Breast epithelium (tissue), 3 donors: ENCODE results near the gene RBPJ.

ENCODE experiments used
- POLR2A ChIP-seq: fragments of 450-650 bp; IDR thresholded peaks from one replicate; pipeline ENCODE4 v1.6.1; 2016; ENCODE audit warnings: antibody characterized with exemption, mild to moderate bottlenecking, moderate library complexity
- TF ChIP-seq, protein P1 (sequence below), 3 donors: fragments of 450-650 bp; IDR thresholded peaks; one replicate each; pipeline ENCODE4 v1.5.1; 2016 to 2017; ENCODE audit warnings: antibody characterized with exemption in 3 of 3, mild to moderate bottlenecking in 3 of 3, moderate library complexity in 3 of 3

DNA sequence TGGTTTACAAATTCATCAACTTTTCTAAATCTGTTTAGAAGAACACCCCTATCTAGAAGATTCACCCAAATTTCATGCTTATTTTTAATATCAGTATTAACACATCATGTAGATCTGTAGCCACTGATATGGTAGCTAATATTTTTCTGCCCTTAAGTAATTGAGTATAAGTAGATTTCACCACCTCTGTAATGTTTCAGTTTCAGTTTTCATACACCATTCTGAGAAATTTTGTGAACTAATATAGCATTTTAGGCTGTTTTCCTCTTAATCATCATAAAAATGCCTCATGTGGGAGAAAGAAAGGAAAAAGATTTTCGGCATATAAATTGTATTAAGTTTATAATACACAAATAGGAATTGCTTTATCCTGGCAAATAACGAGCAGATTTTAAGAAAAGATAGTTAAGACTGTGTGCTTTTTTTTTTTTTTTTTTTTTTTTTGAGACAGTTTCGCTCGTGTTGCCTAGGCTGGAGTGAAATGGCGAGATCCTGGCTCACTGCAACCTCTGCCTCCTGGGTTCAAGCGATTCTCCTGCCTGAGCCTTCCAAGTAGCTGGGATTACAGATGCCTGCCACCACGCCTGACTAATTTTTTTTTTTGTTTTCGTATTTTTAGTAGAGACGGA, 21.4 kb upstream of the RBPJ start:
- no peak for TF ChIP-seq POLR2A
- TF ChIP-seq, protein P1, sequence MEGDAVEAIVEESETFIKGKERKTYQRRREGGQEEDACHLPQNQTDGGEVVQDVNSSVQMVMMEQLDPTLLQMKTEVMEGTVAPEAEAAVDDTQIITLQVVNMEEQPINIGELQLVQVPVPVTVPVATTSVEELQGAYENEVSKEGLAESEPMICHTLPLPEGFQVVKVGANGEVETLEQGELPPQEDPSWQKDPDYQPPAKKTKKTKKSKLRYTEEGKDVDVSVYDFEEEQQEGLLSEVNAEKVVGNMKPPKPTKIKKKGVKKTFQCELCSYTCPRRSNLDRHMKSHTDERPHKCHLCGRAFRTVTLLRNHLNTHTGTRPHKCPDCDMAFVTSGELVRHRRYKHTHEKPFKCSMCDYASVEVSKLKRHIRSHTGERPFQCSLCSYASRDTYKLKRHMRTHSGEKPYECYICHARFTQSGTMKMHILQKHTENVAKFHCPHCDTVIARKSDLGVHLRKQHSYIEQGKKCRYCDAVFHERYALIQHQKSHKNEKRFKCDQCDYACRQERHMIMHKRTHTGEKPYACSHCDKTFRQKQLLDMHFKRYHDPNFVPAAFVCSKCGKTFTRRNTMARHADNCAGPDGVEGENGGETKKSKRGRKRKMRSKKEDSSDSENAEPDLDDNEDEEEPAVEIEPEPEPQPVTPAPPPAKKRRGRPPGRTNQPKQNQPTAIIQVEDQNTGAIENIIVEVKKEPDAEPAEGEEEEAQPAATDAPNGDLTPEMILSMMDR (IDR thresholded peaks at IDR 0.05): no peak
